GM12892 (cell line): Measurements from ENCODE around the gene ATF6.

Experiments used
- POLR2A ChIP-seq: IDR thresholded peaks from 2 replicates; pipeline ENCODE4 v1.6.1; 2011; ENCODE audit warnings: low read depth, low read length, control low read depth
- POLR2AphosphoS5 ChIP-seq: IDR thresholded peaks from 2 replicates; pipeline ENCODE4 v1.6.1; 2011; ENCODE audit warnings: low read depth, low read length, control low read depth

DNA sequence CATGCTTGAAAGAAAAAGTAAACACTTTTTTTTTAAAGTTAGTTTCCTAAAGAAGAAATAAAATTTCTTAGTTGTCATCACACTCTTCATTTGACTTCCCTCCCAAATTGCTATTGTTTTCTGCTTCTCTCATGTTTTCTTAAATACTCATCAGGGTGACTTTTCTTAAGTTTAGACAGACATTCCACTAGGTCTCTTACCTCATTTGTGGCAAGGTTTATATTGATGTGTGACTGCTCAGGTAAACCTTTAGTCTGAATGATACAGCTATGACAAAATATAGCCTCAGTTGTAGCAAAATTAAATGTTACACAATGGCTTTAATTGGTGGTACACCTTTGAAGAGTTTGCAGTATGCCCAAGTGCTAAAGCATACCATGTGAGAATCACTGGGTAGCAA, 78.6 kb downstream of the ATF6 start:
- no peak for TF ChIP-seq POLR2A
- no peak for TF ChIP-seq POLR2AphosphoS5
